Smooth muscle cell (in vitro differentiated cells): ENCODE results near the gene ZFP91. TPM values are rescaled to one million over a fixed set of nuclear protein-coding genes. Genes with fewer than 3 reads are reported as not detected.

Experiments used
- DNase-seq: peaks from one replicate; lab custom pipeline; 2025; ENCODE audit not compliant: unreplicated experiment; lab: John Stamatoyannopoulos, UW
- H2AFZ ChIP-seq: fragments of 200-600 bp; sonication (generic); 2 replicates; pipeline ENCODE4 v1.6.0; 2016; ENCODE audit warnings: antibody characterized with exemption, low read depth, mild to moderate bottlenecking
- H3F3A ChIP-seq: fragments of 200-600 bp; sonication (generic); 2 replicates; pipeline ENCODE4 v1.6.0; 2017; ENCODE audit warnings: antibody characterized with exemption, low read depth
- H3K27ac ChIP-seq: fragments of 200-600 bp; sonication (generic); 2 replicates; pipeline ENCODE4 v1.5.1; 2016; ENCODE audit warnings: low read depth, mild to moderate bottlenecking
- H3K27me3 ChIP-seq: fragments of 200-600 bp; sonication (generic); 2 replicates; pipeline ENCODE4 v1.6.1; 2016; ENCODE audit warnings: low read depth, mild to moderate bottlenecking
- H3K36me3 ChIP-seq: fragments of 200-600 bp; sonication (generic); 2 replicates; pipeline ENCODE4 v1.5.1; 2016; ENCODE audit warnings: low read depth
- H3K4me1 ChIP-seq: fragments of 200-600 bp; sonication (generic); 2 replicates; pipeline ENCODE4 v1.5.1; 2016; ENCODE audit warnings: low read depth
- H3K4me2 ChIP-seq: fragments of 200-600 bp; sonication (generic); 2 replicates; pipeline ENCODE4 v1.6.0; 2016; ENCODE audit warnings: mild to moderate bottlenecking
- H3K4me3 ChIP-seq: fragments of 200-600 bp; sonication (generic); 2 replicates; pipeline ENCODE4 v1.5.1; 2016; ENCODE audit warnings: mild to moderate bottlenecking
- H3K79me2 ChIP-seq: fragments of 200-600 bp; sonication (generic); 2 replicates; pipeline ENCODE4 v1.6.0; 2016; ENCODE audit warnings: low read depth, mild to moderate bottlenecking
- H3K9ac ChIP-seq: fragments of 200-600 bp; sonication (generic); 2 replicates; pipeline ENCODE4 v1.6.0; 2016; ENCODE audit warnings: low read depth
- H3K9me3 ChIP-seq: fragments of 200-600 bp; sonication (generic); replicated peaks from 2 replicates; pipeline ENCODE4 v1.5.1; 2016; ENCODE audit warnings: low read depth
- H4K20me1 ChIP-seq: fragments of 200-600 bp; sonication (generic); 2 replicates; pipeline ENCODE4 v1.6.0; 2016; ENCODE audit warnings: low read depth
- WGBS: methylation state at CpG from one replicate; pipeline ENCODE4 v1.1.7; 2016; ENCODE audit warnings: low lambda C conversion rate; 5-methylcytosine and 5-hydroxymethylcytosine counted together
- polyA plus RNA-seq: library from polyadenylated mRNA; unstranded; fragments of >200 nt; fragmentation: Nextera tagmentation; extraction: Ambion mirVana; gene quantifications from 2 replicates; pipeline ENCODE4 v1.2.1, GENCODE V29; 2016
- total RNA-seq: library from RNA; depleted of rRNA; stranded (reverse); fragments of >200 nt; gene quantifications from 2 replicates; pipeline ENCODE4 v1.2.3, GENCODE V29; 2014
- TF ChIP-seq, protein P1 (sequence below): fragments of 200-600 bp; sonication (generic); IDR thresholded peaks from 2 replicates; pipeline ENCODE4 v1.5.1; 2017; ENCODE audit warnings: borderline replicate concordance, mild to moderate bottlenecking, antibody characterized with exemption; ENCODE audit not compliant: insufficient read depth, poor library complexity, severe bottlenecking

The ZFP91 gene
- total and polyA plus RNA-seq, 2 experiments from 2014 or later: 14.5 to 47.4 TPM

DNA sequence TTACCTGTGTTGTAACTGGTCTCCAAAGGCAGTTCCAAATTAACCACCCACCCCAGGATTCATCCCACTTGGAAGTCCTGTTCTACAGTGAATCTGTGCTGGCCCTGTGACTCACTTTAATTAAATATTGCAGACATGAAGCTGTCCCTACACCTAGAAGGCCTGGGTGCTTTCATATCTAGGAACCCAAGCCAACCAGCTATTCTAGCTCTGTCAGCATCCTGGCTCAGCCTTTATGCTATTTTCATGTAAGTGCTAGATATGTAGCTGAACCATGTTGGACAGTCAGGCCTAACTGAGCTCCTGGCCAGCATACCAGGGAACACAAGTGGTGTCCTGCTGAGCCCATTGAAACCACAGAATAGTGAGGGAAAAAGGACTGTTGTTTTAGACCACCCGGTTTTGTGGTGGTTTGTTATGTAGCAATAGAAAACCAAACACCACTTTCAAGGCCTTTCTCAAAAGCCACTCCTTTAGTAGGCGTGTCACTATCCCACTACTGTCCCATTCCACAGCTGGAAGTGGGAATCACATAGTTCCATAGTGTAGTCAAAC, 73.9 kb downstream of the ZFP91 start:
- Histone ChIP-seq H3K4me1 (no peaks in the 10 kb centered on the region), H3K4me3 (no peak overlapping the region), H2AFZ (no peak overlapping the region), H3K27me3 (no peaks in the 10 kb centered on the region), H3K9me3 (no peaks in the 10 kb centered on the region), H3K4me2 (no peak overlapping the region), H3K79me2 (no peaks in the 10 kb centered on the region), H3K9ac (no peak overlapping the region), H3K36me3 (no peaks in the 10 kb centered on the region), H3F3A (no peaks in the 10 kb centered on the region), H4K20me1 (no peaks in the 10 kb centered on the region), H3K27ac (no peak overlapping the region)
- TF ChIP-seq, protein P1, sequence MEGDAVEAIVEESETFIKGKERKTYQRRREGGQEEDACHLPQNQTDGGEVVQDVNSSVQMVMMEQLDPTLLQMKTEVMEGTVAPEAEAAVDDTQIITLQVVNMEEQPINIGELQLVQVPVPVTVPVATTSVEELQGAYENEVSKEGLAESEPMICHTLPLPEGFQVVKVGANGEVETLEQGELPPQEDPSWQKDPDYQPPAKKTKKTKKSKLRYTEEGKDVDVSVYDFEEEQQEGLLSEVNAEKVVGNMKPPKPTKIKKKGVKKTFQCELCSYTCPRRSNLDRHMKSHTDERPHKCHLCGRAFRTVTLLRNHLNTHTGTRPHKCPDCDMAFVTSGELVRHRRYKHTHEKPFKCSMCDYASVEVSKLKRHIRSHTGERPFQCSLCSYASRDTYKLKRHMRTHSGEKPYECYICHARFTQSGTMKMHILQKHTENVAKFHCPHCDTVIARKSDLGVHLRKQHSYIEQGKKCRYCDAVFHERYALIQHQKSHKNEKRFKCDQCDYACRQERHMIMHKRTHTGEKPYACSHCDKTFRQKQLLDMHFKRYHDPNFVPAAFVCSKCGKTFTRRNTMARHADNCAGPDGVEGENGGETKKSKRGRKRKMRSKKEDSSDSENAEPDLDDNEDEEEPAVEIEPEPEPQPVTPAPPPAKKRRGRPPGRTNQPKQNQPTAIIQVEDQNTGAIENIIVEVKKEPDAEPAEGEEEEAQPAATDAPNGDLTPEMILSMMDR: no peak
- WGBS: 62% methylated on average over 2 of the region's 2 CpGs
- no peak for DNase-seq

- no peak overlapping the region for H3K4me3 ChIP-seq
- H3K9ac ChIP-seq: no peak overlapping the region
- peak; percentile 14 for DNase-seq
- H3K36me3 ChIP-seq: no peaks in the 10 kb centered on the region
- H3K27me3 ChIP-seq: no peaks in the 10 kb centered on the region
- H3F3A ChIP-seq: no peaks in the 10 kb centered on the region
- H4K20me1 ChIP-seq: no peaks in the 10 kb centered on the region
- H3K4me2 ChIP-seq: no peak overlapping the region
- no peak overlapping the region for H2AFZ ChIP-seq
- H3K9me3 ChIP-seq: no peaks in the 10 kb centered on the region
- H3K27ac ChIP-seq: no peak overlapping the region
- 40% methylated on average over 12 of the region's 12 CpGs for WGBS
- H3K4me1 ChIP-seq: no peaks in the 10 kb centered on the region
- TF ChIP-seq, protein P1: peak; percentile 89
- no peaks in the 10 kb centered on the region for H3K79me2 ChIP-seq
These were observed 75.4 kb downstream of the ZFP91 start for GRCh38 chr11:58654079-58654907.

DNA sequence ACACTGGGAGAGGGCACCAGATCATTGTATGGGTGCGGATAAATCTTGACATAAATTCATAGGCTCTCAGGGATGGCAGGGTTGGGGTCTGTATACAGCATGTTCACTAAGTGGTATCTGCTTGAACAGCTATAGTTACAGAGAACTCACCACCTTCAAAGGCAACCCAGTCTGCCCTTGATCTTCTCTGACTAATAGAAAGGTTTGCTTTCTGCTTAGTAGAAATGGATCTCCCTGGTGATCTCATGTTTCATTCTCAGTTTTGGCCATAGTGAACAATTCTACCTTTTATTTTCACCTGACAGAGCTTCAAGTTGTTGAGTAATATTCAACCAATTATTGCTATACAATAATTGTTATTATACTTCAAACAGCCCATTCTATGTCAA, 76.0 kb downstream of the ZFP91 start:
- 94% methylated on average over 1 of the region's 1 CpG for WGBS
- H3K79me2 ChIP-seq: no peaks in the 10 kb centered on the region
- H3K27ac ChIP-seq: no peak overlapping the region
- TF ChIP-seq, protein P1: no peak
- no peak for DNase-seq
- H3F3A ChIP-seq: no peaks in the 10 kb centered on the region
- H3K36me3 ChIP-seq: no peaks in the 10 kb centered on the region
- H3K4me1 ChIP-seq: no peaks in the 10 kb centered on the region
- H3K4me3 ChIP-seq: no peak overlapping the region
- H3K9ac ChIP-seq: no peak overlapping the region
- no peaks in the 10 kb centered on the region for H3K27me3 ChIP-seq
- no peaks in the 10 kb centered on the region for H3K9me3 ChIP-seq
- no peak overlapping the region for H3K4me2 ChIP-seq
- H2AFZ ChIP-seq: no peak overlapping the region
- no peaks in the 10 kb centered on the region for H4K20me1 ChIP-seq

DNA sequence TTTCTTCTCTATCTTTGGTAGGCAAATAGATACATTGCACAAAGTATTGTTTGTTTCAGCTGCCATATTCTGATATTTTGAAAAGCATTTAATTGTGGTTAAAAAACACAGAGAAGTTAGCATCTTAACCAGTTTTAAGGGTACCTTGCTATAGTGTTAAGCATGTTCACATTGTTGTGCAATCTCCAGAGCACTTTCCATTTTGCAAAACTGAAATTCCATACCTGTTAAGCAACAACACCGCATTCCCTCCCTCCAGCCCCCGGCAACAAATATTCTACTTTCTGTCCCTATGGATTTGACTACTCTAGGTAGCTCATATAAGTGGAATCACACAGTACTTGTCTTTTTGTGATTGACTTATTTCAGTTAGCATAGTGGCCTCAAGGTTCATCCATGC, 77.5 kb downstream of the ZFP91 start:
- no peak overlapping the region for H2AFZ ChIP-seq
- H3K4me2 ChIP-seq: no peak overlapping the region
- DNase-seq: no peak
- H3K4me3 ChIP-seq: no peak overlapping the region
- H3K79me2 ChIP-seq: no peaks in the 10 kb centered on the region
- H3K27me3 ChIP-seq: no peaks in the 10 kb centered on the region
- no peaks in the 10 kb centered on the region for H3F3A ChIP-seq
- H3K36me3 ChIP-seq: no peaks in the 10 kb centered on the region
- no peaks in the 10 kb centered on the region for H3K4me1 ChIP-seq
- H4K20me1 ChIP-seq: no peaks in the 10 kb centered on the region
- no peak overlapping the region for H3K9ac ChIP-seq
- 90% methylated on average over 2 of the region's 2 CpGs for WGBS
- H3K9me3 ChIP-seq: no peaks in the 10 kb centered on the region
- TF ChIP-seq, protein P1: no peak
- H3K27ac ChIP-seq: no peak overlapping the region
